SK-N-SH (cell line): Measurements from ENCODE around the gene C1QTNF5. TPM values are rescaled to one million over a fixed set of nuclear protein-coding genes. Genes with fewer than 3 reads are reported as not detected.

ENCODE experiments used
- CTCF ChIA-PET: fragments of 300-600, 350-600 bp; formaldehyde crosslinking; extraction: SDS; loops from one replicate; lab custom pipeline; 2021; lab: Yijun Ruan, JAX
- POLR2A ChIA-PET: fragments of 350-600 bp; sonication (Branson Sonifier 250); formaldehyde crosslinking; extraction: SDS; loops from one replicate; lab custom pipeline; 2020; ENCODE audit warnings: antibody characterized with exemption, inconsistent platforms; lab: Yijun Ruan, JAX
- DNase-seq: peaks from one replicate; pipeline ENCODE4 v3.0.0; 2012
- H2AFZ ChIP-seq: fragments of 200-600 bp; sonication (generic); 2 replicates; pipeline ENCODE4 v1.8.1; 2016; ENCODE audit warnings: antibody characterized with exemption, mild to moderate bottlenecking, low read depth
- H3F3A ChIP-seq: fragments of 200-600 bp; sonication (generic); replicated peaks from 2 replicates; pipeline ENCODE3; 2016; ENCODE audit warnings: antibody characterized with exemption, mild to moderate bottlenecking; ENCODE audit not compliant: insufficient read depth
- H3K27ac ChIP-seq, 2 experiments: fragments of 200-500 bp in 1 of 2; fragments of 200-600 bp in 1 of 2; sonication (Bioruptor generic) in 1 of 2; sonication (generic), shearing (Covaris generic) in 1 of 2; 2 replicates each; pipeline versions ENCODE4 v1.5.1 to v1.6.1; 2014 to 2016; ENCODE audit warnings: low read depth in 2 of 2, inconsistent platforms in 1 of 2, low read length in 1 of 2, mild to moderate bottlenecking in 1 of 2, mixed read lengths in 1 of 2
- H3K27me3 ChIP-seq: fragments of 200-600 bp; sonication (generic), shearing (Covaris generic); 2 replicates; pipeline ENCODE4 v1.6.1; 2016; ENCODE audit warnings: mixed run types; ENCODE audit not compliant: insufficient read depth
- H3K36me3 ChIP-seq, 2 experiments: fragments of 200-500 bp in 1 of 2; fragments of 200-600 bp in 1 of 2; sonication (Bioruptor generic) in 1 of 2; sonication (generic) in 1 of 2; replicated peaks in 1 of 2; 2 replicates each; pipeline versions ENCODE3 to v1.5.1; 2014 to 2016; ENCODE audit warnings: low read length in 1 of 2, mild to moderate bottlenecking in 1 of 2; ENCODE audit not compliant: insufficient read depth in 2 of 2, control insufficient read depth in 1 of 2
- H3K4me1 ChIP-seq, 2 experiments: fragments of 200-500 bp in 1 of 2; fragments of 200-600 bp in 1 of 2; sonication (Bioruptor generic) in 1 of 2; sonication (generic), shearing (Covaris generic) in 1 of 2; 2 replicates each; pipeline versions ENCODE4 v1.5.1 to v1.6.1; 2014 to 2016; ENCODE audit warnings: low read depth in 1 of 2, low read length in 1 of 2, mixed run types in 1 of 2; ENCODE audit not compliant: insufficient read depth in 2 of 2, control insufficient read depth in 1 of 2
- H3K4me2 ChIP-seq: fragments of 200-600 bp; sonication (generic), shearing (Covaris generic); 2 replicates; pipeline ENCODE4 v1.6.1; 2017; ENCODE audit warnings: mixed run types
- H3K4me3 ChIP-seq, 2 experiments: fragments of 200-500 bp in 1 of 2; fragments of 200-600 bp in 1 of 2; sonication (Bioruptor generic) in 1 of 2; sonication (generic), shearing (Covaris generic) in 1 of 2; 2 replicates each; pipeline versions ENCODE4 v1.5.1 to v1.8.1; 2014 to 2016; ENCODE audit warnings: low read depth in 2 of 2, inconsistent platforms in 1 of 2, low read length in 1 of 2, mild to moderate bottlenecking in 1 of 2, mixed read lengths in 1 of 2, moderate library complexity in 1 of 2
- H3K79me2 ChIP-seq: fragments of 200-600 bp; sonication (generic); 2 replicates; pipeline ENCODE4 v1.8.1; 2017; ENCODE audit warnings: mild to moderate bottlenecking; ENCODE audit not compliant: insufficient read depth
- H3K9ac ChIP-seq: fragments of 200-600 bp; sonication (generic); 2 replicates; pipeline ENCODE4 v1.6.1; 2017; ENCODE audit warnings: mixed run types
- H3K9me2 ChIP-seq: fragments of 200-600 bp; sonication (generic); 2 replicates; pipeline ENCODE4 v1.6.1; 2017; ENCODE audit warnings: mixed run types
- H3K9me3 ChIP-seq: fragments of 200-600 bp; sonication (generic); 2 replicates; pipeline ENCODE4 v1.6.1; 2017; ENCODE audit warnings: mixed run types, mild to moderate bottlenecking, moderate library complexity
- H4K20me1 ChIP-seq: fragments of 200-600 bp; sonication (generic); 2 replicates; pipeline ENCODE4 v1.6.1; 2017; ENCODE audit warnings: mild to moderate bottlenecking, mixed run types; ENCODE audit not compliant: insufficient read depth
- CHD2 ChIP-seq: fragments of 150-350 bp; IDR thresholded peaks from 2 replicates; pipeline ENCODE4 v1.6.1; 2018; ENCODE audit warnings: low read length; ENCODE audit not compliant: partially characterized antibody
- EZH2phosphoT487 ChIP-seq: fragments of 200-600 bp; sonication (generic); IDR thresholded peaks from 2 replicates; pipeline ENCODE4 v1.6.1; 2017; ENCODE audit warnings: low read depth, mixed run types, mild to moderate bottlenecking, antibody characterized with exemption, moderate library complexity, borderline replicate concordance
- FOSL2 ChIP-seq: IDR thresholded peaks from 2 replicates; pipeline ENCODE4 v1.4.0; 2012; ENCODE audit warnings: low read depth, mild to moderate bottlenecking, moderate library complexity, borderline replicate concordance
- GATA2 ChIP-seq: sonication (generic); formaldehyde crosslinking; IDR thresholded peaks from 2 replicates; pipeline ENCODE4 v1.5.0; 2020; ENCODE audit warnings: mild to moderate bottlenecking, missing genetic modification reagents
- MEF2A ChIP-seq: IDR thresholded peaks from 2 replicates; pipeline ENCODE4 v1.4.0; 2012; ENCODE audit warnings: low read depth, borderline replicate concordance
- NRF1 ChIP-seq: IDR thresholded peaks from 2 replicates; pipeline ENCODE4 v1.6.1; 2012; ENCODE audit warnings: low read depth, mild to moderate bottlenecking, low read length
- RAD21 ChIP-seq: IDR thresholded peaks from 2 replicates; pipeline ENCODE4 v1.6.1; 2012; ENCODE audit warnings: mild to moderate bottlenecking, low read length
- TEAD4 ChIP-seq: IDR thresholded peaks from 2 replicates; pipeline ENCODE4 v1.4.0; 2012; ENCODE audit warnings: mild to moderate bottlenecking, borderline replicate concordance; ENCODE audit not compliant: insufficient read depth
- YY1 ChIP-seq: IDR thresholded peaks from 2 replicates; pipeline ENCODE4 v1.4.0; 2012; ENCODE audit warnings: low read depth, mild to moderate bottlenecking
- WGBS: methylation state at CpG from one replicate; pipeline ENCODE4 v1.1.6; 2017; ENCODE audit warnings: low lambda C conversion rate; 5-methylcytosine and 5-hydroxymethylcytosine counted together
- polyA plus RNA-seq, 3 experiments: library from polyadenylated mRNA; depleted of rRNA; stranded (reverse); fragments of >200 nt; gene quantifications; 2 replicates each; pipeline ENCODE4 v1.2.3, GENCODE V29; 2012
- TF ChIP-seq, protein P1 (sequence below): fragments of 200-600 bp; sonication (generic); IDR thresholded peaks from 2 replicates; pipeline ENCODE4 v1.6.1; 2017; ENCODE audit warnings: antibody characterized with exemption, mild to moderate bottlenecking, moderate library complexity
- TF ChIP-seq, protein P2 (sequence below): IDR thresholded peaks from 2 replicates; pipeline ENCODE4 v1.4.0; 2012; ENCODE audit warnings: low read depth
- TF ChIP-seq, protein P3 (sequence below): IDR thresholded peaks from 2 replicates; pipeline ENCODE4 v1.4.0; 2012; ENCODE audit warnings: low read depth, borderline replicate concordance

C1QTNF5 gene
- polyA plus RNA-seq, 1 of the 3 experiments (the other 2 are of a cell fraction): 0.71 TPM

DNA sequence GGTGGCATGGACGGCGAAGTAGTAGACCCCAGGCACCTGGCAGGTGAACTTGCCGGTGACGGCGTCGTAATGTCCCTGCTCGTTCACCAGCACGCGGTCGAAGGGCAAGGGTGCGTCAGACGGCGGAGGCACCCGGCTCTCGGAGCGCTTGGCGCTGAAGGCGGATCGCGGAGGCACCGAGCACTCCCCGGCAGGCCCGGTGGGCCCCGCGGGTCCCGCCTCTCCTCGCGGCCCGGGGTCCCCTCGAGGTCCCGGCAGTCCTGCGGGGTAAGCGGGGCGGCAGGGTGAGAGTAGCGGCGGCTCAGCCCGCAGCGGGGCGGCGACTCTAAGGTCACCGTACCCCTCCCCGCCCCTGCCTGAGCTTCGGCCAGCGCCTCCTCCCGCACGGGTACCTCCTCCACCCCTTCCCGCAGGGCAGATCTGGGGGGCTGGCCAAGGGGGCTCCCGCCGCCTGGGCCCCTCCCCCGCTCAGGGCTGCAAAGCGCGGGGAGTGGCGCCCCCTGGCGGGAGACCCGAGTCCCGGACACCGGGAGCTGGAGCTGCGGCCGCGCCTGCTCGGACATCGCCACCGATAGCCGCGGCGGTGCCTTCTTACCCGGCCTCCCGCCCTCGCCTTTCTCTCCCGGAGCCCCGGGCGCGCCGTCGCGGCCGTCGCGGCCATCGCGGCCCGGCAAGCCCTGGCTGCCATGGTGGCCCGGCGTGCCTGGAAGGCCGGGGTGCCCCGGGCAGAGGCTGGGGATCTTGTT lies 921 bp downstream of the C1QTNF5 start:
- Histone ChIP-seq H3K27me3 (no peaks in the 10 kb centered on the region), H3K36me3 (peaks cover 0 to 12% of the 10 kb centered on the region in 2 experiments), H3K9me2 (no peaks in the 10 kb centered on the region), H3K9ac (no peak overlapping the region), H3K27ac (no peak overlapping the region; a peak in 1 of 4 replicates), H2AFZ (0 out of 2 replicates have a peak overlapping the region, but pooled peaks have one; percentile 63), H3K79me2 (peaks cover 28% of the 10 kb centered on the region), H3K4me1 (peaks cover 16 to 41% of the 10 kb centered on the region in 2 experiments; a peak in 3 of 4 replicates), H3K4me3 (peak overlapping the region; percentile 37 to 49; a peak in 3 of 4 replicates), H3F3A (peaks cover 6% of the 10 kb centered on the region), H3K9me3 (no peaks in the 10 kb centered on the region), H3K4me2 (peak overlapping the region; percentile 63; the same call in 1 of the 2 replicates), H4K20me1 (no peaks in the 10 kb centered on the region)
- ChIA-PET CTCF (interaction anchor here (0.5 to 8.6 kb wide), 47 partner anchors 8 to 1195 kb away, joined by 3 to 191 read pairs (median 4); partner anchors contain the start of genes CBL, HMBS, MCAM and MFRP), POLR2A (interaction anchor here (1.8 to 2.5 kb wide), 2 partner anchors 34 to 135 kb away, joined by 5 to 7 read pairs; no protein-coding TSS in a partner anchor)
- WGBS: 80% methylated on average over 14 of the region's 86 CpGs
- DNase-seq: peak; percentile 95
- TF ChIP-seq YY1 (no peak), TEAD4 (no peak), EZH2phosphoT487 (no peak), CHD2 (peak; percentile 68), RAD21 (peak; percentile 44; the same call in 1 of the 2 replicates)
- TF ChIP-seq, protein P1, sequence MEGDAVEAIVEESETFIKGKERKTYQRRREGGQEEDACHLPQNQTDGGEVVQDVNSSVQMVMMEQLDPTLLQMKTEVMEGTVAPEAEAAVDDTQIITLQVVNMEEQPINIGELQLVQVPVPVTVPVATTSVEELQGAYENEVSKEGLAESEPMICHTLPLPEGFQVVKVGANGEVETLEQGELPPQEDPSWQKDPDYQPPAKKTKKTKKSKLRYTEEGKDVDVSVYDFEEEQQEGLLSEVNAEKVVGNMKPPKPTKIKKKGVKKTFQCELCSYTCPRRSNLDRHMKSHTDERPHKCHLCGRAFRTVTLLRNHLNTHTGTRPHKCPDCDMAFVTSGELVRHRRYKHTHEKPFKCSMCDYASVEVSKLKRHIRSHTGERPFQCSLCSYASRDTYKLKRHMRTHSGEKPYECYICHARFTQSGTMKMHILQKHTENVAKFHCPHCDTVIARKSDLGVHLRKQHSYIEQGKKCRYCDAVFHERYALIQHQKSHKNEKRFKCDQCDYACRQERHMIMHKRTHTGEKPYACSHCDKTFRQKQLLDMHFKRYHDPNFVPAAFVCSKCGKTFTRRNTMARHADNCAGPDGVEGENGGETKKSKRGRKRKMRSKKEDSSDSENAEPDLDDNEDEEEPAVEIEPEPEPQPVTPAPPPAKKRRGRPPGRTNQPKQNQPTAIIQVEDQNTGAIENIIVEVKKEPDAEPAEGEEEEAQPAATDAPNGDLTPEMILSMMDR: peak; percentile 75
- TF ChIP-seq, protein P2, sequence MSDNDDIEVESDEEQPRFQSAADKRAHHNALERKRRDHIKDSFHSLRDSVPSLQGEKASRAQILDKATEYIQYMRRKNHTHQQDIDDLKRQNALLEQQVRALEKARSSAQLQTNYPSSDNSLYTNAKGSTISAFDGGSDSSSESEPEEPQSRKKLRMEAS: no peak

DNA sequence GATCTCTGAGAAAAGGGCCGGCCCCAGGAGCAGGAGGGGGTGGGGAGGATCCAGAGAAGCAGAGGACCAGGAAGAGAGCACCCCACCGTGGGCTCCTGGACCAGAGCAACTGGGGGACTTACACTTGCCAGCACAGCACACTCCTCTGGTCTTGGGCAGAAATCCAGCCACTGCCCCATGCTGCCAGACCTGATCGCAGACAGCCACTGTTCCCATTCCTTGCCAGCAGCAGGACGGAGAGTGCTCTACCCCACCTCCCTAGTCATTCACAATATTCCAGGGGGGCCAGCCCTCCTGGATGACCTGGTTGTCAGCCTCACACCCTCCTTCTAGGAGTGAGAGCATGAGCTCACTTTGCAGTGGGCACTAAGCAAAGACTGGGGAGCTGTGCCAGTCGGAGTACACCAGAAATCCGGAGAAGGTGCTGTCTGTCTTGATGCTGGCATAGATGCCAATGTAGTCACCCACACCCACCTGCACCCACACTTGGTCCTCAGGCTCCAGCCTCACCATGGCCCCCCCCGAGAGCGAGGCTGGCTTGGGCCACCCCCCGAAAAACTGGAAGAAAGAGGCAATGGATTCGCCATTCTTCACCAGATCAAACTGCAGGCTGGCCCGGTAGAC lies 1.6 kb downstream of the C1QTNF5 start:
- WGBS: 91% methylated on average over 10 of the region's 11 CpGs
- POLR2A ChIA-PET: interaction anchor here (0.6 to 2.5 kb wide), 5 partner anchors 35 to 237 kb away, joined by 3 to 7 read pairs (median 5); partner anchors contain the start of genes CBL and DPAGT1
- TF ChIP-seq CHD2 (no peak), GATA2 (CRISPR knock-in tag) (no peak), NRF1 (no peak), FOSL2 (no peak), MEF2A (no peak)
- TF ChIP-seq, protein P2: no peak
- TF ChIP-seq, protein P3, sequence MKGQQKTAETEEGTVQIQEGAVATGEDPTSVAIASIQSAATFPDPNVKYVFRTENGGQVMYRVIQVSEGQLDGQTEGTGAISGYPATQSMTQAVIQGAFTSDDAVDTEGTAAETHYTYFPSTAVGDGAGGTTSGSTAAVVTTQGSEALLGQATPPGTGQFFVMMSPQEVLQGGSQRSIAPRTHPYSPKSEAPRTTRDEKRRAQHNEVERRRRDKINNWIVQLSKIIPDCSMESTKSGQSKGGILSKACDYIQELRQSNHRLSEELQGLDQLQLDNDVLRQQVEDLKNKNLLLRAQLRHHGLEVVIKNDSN: no peak
- Histone ChIP-seq H3K79me2 (peaks cover 31% of the 10 kb centered on the region), H4K20me1 (no peaks in the 10 kb centered on the region), H3K27ac (no peak overlapping the region), H3F3A (peaks cover 6% of the 10 kb centered on the region), H3K9me2 (no peaks in the 10 kb centered on the region), H3K27me3 (no peaks in the 10 kb centered on the region), H3K4me3 (no peak overlapping the region), H3K9ac (no peak overlapping the region), H3K4me2 (no peak overlapping the region), H3K9me3 (no peaks in the 10 kb centered on the region), H3K36me3 (peaks cover 0 to 12% of the 10 kb centered on the region in 2 experiments), H3K4me1 (peaks cover 16 to 41% of the 10 kb centered on the region in 2 experiments; a peak in 3 of 4 replicates), H2AFZ (no peak overlapping the region)
- DNase-seq: no peak
- CTCF ChIA-PET: interaction anchor here (0.5 to 8.6 kb wide), 68 partner anchors 8 to 512 kb away, joined by 3 to 191 read pairs (median 5); partner anchors contain the start of genes C2CD2L, CBL, HMBS and HYOU1
